DOHH2 (cell line): ENCODE measurements around the gene OR9Q1.

Experiments
- CTCF ChIP-seq: fragments of 200-600 bp; sonication (generic); IDR thresholded peaks from one replicate; pipeline ENCODE4 v1.5.1; 2014; ENCODE audit warnings: antibody characterized with exemption, mild to moderate bottlenecking, low read depth, low read length; ENCODE audit not compliant: poor library complexity, severe bottlenecking
- EZH2phosphoT487 ChIP-seq: fragments of 200-600 bp; sonication (generic); IDR thresholded peaks from 2 replicates; pipeline ENCODE4 v1.6.1; 2017; ENCODE audit warnings: borderline replicate concordance, mild to moderate bottlenecking, antibody characterized with exemption, low read length, moderate library complexity, mixed read lengths

DNA sequence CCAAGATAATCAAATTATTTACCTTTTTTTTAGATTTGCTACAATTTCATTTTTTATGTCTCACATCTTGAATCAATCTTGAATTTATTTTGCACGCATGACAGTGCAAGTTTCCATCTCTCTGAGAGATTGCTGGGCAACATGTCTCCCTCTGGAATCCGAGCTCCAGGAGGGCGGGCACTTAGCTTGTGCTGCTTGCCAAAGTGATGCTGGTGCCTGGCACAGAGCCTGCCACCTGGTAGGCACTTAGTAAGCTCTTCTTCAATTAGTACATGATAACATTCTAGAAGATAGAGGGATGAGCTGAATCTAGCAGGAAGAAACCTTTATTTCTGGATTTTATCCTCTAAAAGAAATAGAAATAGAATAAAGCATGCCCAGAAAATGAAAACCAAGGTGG is 129.1 kb downstream of the OR9Q1 start:
- TF ChIP-seq CTCF (no peak), EZH2phosphoT487 (no peak)
